SU-DHL-6 (cell line): Measurements from ENCODE around the gene RHEB.

Experiments used
- H2AFZ ChIP-seq: fragments of 200-600 bp; sonication (generic); 2 replicates; pipeline ENCODE4 v1.6.1; 2014; ENCODE audit warnings: low read depth, mild to moderate bottlenecking, moderate library complexity, mixed read lengths, antibody characterized with exemption, low read length; ENCODE audit not compliant: severe bottlenecking
- H3F3A ChIP-seq: fragments of 200-600 bp; shearing (Covaris generic); 2 replicates; pipeline ENCODE4 v1.6.0; 2016; ENCODE audit warnings: antibody characterized with exemption, mild to moderate bottlenecking; ENCODE audit not compliant: insufficient read depth
- H3K27ac ChIP-seq: fragments of 200-600 bp; sonication (generic); 2 replicates; pipeline ENCODE4 v1.5.1; 2016; ENCODE audit warnings: low read depth, mild to moderate bottlenecking, low read length, moderate library complexity, mixed read lengths
- H3K27me3 ChIP-seq: fragments of 200-600 bp; sonication (generic), shearing (Covaris generic); 2 replicates; pipeline ENCODE4 v1.6.0; 2014; ENCODE audit warnings: mild to moderate bottlenecking, low read length
- H3K36me3 ChIP-seq: fragments of 200-600 bp; sonication (generic); 2 replicates; pipeline ENCODE4 v1.6.1; 2014; ENCODE audit warnings: mild to moderate bottlenecking, low read length, mixed read lengths
- H3K4me2 ChIP-seq: fragments of 300-600, 200-600 bp; shearing (Covaris generic), sonication (generic); 2 replicates; pipeline ENCODE4 v1.6.0; 2014; ENCODE audit warnings: low read length, low read depth, mild to moderate bottlenecking; ENCODE audit not compliant: poor library complexity, severe bottlenecking
- H3K4me3 ChIP-seq: fragments of 200-600 bp; sonication (generic); 2 replicates; pipeline ENCODE4 v1.5.1; 2014; ENCODE audit warnings: antibody characterized with exemption, low read length, mild to moderate bottlenecking, mixed read lengths; ENCODE audit not compliant: insufficient read depth, poor library complexity, severe bottlenecking
- H3K79me2 ChIP-seq: fragments of 200-600 bp; sonication (generic); 2 replicates; pipeline ENCODE4 v1.6.1; 2014; ENCODE audit warnings: mild to moderate bottlenecking, low read length, moderate library complexity; ENCODE audit not compliant: insufficient read depth
- H3K9ac ChIP-seq: fragments of 200-600 bp; sonication (generic); 2 replicates; pipeline ENCODE4 v1.7.0; 2014; ENCODE audit warnings: mild to moderate bottlenecking, low read length
- H3K9me2 ChIP-seq: fragments of 200-600 bp; sonication (generic); replicated peaks from 2 replicates; pipeline ENCODE4 v1.6.1; 2014; ENCODE audit warnings: low read length; ENCODE audit not compliant: insufficient read depth
- H3K9me3 ChIP-seq: fragments of 200-600 bp; sonication (generic); 2 replicates; pipeline ENCODE4 v1.6.1; 2014; ENCODE audit warnings: low read length, mixed read lengths; ENCODE audit not compliant: insufficient read depth
- H4K20me1 ChIP-seq: fragments of 200-600 bp; sonication (generic); 2 replicates; pipeline ENCODE4 v1.6.1; 2014; ENCODE audit warnings: low read depth, mild to moderate bottlenecking, antibody characterized with exemption, low read length, moderate library complexity, mixed read lengths
- CTCF ChIP-seq: fragments of 200-600 bp; sonication (generic); IDR thresholded peaks from one replicate; pipeline ENCODE4 v1.5.1; 2017; ENCODE audit warnings: antibody characterized with exemption, mild to moderate bottlenecking, low read length, moderate library complexity; ENCODE audit not compliant: insufficient read depth, poor library complexity, severe bottlenecking
- EZH2phosphoT487 ChIP-seq: fragments of 200-600 bp; sonication (generic), shearing (Covaris generic); conservative IDR thresholded peaks from 2 replicates; pipeline ENCODE4 v1.6.1; 2018; ENCODE audit warnings: mild to moderate bottlenecking, antibody characterized with exemption, low read length, moderate library complexity, mixed read lengths

Gene RHEB

GRCh38 chr7:151503902-151504714, 15.6 kb downstream of the RHEB start:
- H3K9me3 ChIP-seq = no peaks in the 10 kb centered on the region
- no peaks in the 10 kb centered on the region for H3F3A ChIP-seq
- peaks cover 66% of the 10 kb centered on the region for H4K20me1 ChIP-seq
- H2AFZ ChIP-seq = no peak overlapping the region
- no peaks in the 10 kb centered on the region for H3K27me3 ChIP-seq
- TF ChIP-seq CTCF (no peak), EZH2phosphoT487 (no peak)
- H3K4me2 ChIP-seq = no peak overlapping the region
- no peak overlapping the region for H3K27ac ChIP-seq
- no peaks in the 10 kb centered on the region for H3K36me3 ChIP-seq
- no peak overlapping the region for H3K9ac ChIP-seq
- H3K9me2 ChIP-seq = no peaks in the 10 kb centered on the region
- peaks cover 100% of the 10 kb centered on the region for H3K79me2 ChIP-seq
- H3K4me3 ChIP-seq = no peak overlapping the region

- Histone ChIP-seq H3K4me2 (no peak overlapping the region), H4K20me1 (peaks cover 47% of the 10 kb centered on the region), H3K27ac (no peak overlapping the region), H2AFZ (no peak overlapping the region), H3K4me3 (no peak overlapping the region), H3F3A (no peaks in the 10 kb centered on the region), H3K27me3 (no peaks in the 10 kb centered on the region), H3K79me2 (peaks cover 100% of the 10 kb centered on the region), H3K9ac (no peak overlapping the region), H3K36me3 (no peaks in the 10 kb centered on the region), H3K9me2 (no peaks in the 10 kb centered on the region), H3K9me3 (no peaks in the 10 kb centered on the region)
- TF ChIP-seq EZH2phosphoT487 = no peak
- TF ChIP-seq CTCF = no peak
Measured at GRCh38 chr7:151501676-151502075, 18.0 kb downstream of the RHEB start.

- TF ChIP-seq CTCF (no peak), EZH2phosphoT487 (no peak)
- Histone ChIP-seq H2AFZ (no peak overlapping the region), H3K27ac (no peak overlapping the region), H3K9ac (no peak overlapping the region), H3K9me2 (no peaks in the 10 kb centered on the region), H3K4me2 (no peak overlapping the region), H3K27me3 (no peaks in the 10 kb centered on the region), H3K36me3 (no peaks in the 10 kb centered on the region), H3F3A (no peaks in the 10 kb centered on the region), H3K4me3 (no peak overlapping the region), H3K79me2 (peaks cover 100% of the 10 kb centered on the region), H3K9me3 (no peaks in the 10 kb centered on the region), H4K20me1 (peaks cover 33% of the 10 kb centered on the region; the same call in 1 of the 2 replicates)
Measured at GRCh38 chr7:151498495-151498894, 21.2 kb downstream of the RHEB start.
